Prostate gland (tissue), 2 donors: ENCODE measurements around the gene EPHB6.

Experiments
- CTCF ChIP-seq, 4 experiments: fragments of 200-600 bp in 2 of 4; fragments of 450-650 bp in 2 of 4; sonication (generic) in 2 of 4; IDR thresholded peaks; 1 replicate in 3 of 4; 2 replicates in 1 of 4; pipeline ENCODE4 v1.5.1; 2016 to 2019; ENCODE audit warnings: antibody characterized with exemption in 4 of 4, mild to moderate bottlenecking in 2 of 4, moderate library complexity in 2 of 4
- POLR2A ChIP-seq: fragments of 450-650 bp; IDR thresholded peaks from one replicate; pipeline ENCODE4 v1.6.1; 2016; ENCODE audit warnings: antibody characterized with exemption, mild to moderate bottlenecking
- POLR2AphosphoS5 ChIP-seq: sonication (generic); formaldehyde crosslinking; IDR thresholded peaks from one replicate; pipeline ENCODE4 v1.6.1; 2017; ENCODE audit warnings: antibody characterized with exemption

- TF ChIP-seq POLR2A (no peak), CTCF (IDR thresholded peaks at IDR 0.05) (no peak), POLR2AphosphoS5 (no peak)
These were observed 41.6 kb upstream of the EPHB6 start for GRCh38 chr7:142813226-142813625.
